H1 (cell line): ENCODE measurements around the gene RASGRP4. TPM values are rescaled to one million over a fixed set of nuclear protein-coding genes. Genes with fewer than 3 reads are reported as not detected.

Experiments
- CBX5 ChIP-seq: fragments of 300-800, 300-1000 bp; sonication (generic); IDR thresholded peaks from 2 replicates; pipeline ENCODE4 v1.7.1; 2016; ENCODE audit warnings: antibody characterized with exemption, low read length, low read depth
- JUN ChIP-seq: IDR thresholded peaks from 2 replicates; pipeline ENCODE4 v1.6.1; 2011; ENCODE audit warnings: low read depth, mild to moderate bottlenecking, improper control_type of control experiment, low read length
- SAP30 ChIP-seq: fragments of 300-600 bp; sonication (generic); IDR thresholded peaks from 2 replicates; pipeline ENCODE4 v1.7.1; 2012; ENCODE audit warnings: low read length, moderate library complexity, mild to moderate bottlenecking, inconsistent platforms; ENCODE audit not compliant: insufficient read depth, insufficient replicate concordance
- polyA plus RNA-seq, 7 experiments: library from polyadenylated mRNA; depleted of rRNA in 3 of 7; stranded (reverse) in 5 of 7; unstranded in 2 of 7; fragments of >200 nt in 5 of 7; fragments of 200-250 nt in 2 of 7; gene quantifications; 1 replicate in 5 of 7; 2 replicates in 1 of 7; 4 replicates in 1 of 7; pipeline versions ENCODE4 v1.2.1 to v1.2.3, GENCODE V29; 2011 to 2013; ENCODE audit warnings: missing spikeins in 2 of 7, mixed read lengths in 2 of 7
- total RNA-seq: library from RNA; stranded (reverse); fragmentation: NEBNext Ultra II Directional; extraction: Animal tissue kit (Norgen Biotek cat#: 25700); gene quantifications from 2 replicates; pipeline ENCODE4 v1.2.1, GENCODE V29; 2021

RASGRP4 gene
- total and polyA plus RNA-seq, 2 of the 8 experiments (the other 6 are each of a cell fraction or from before 2014, with no cell fraction given), result 1.9 to 3.1 TPM

GRCh38 chr19:38369584-38369983 lies 56.4 kb downstream of the RASGRP4 start (continued):
- no peak for TF ChIP-seq SAP30
- no peak for TF ChIP-seq JUN
- no peak for TF ChIP-seq CBX5
